Uterus (tissue), 2 donors: ENCODE measurements around the gene RNF19B.

ENCODE experiments used
- POLR2A ChIP-seq, 2 donors: fragments of 450-650 bp; IDR thresholded peaks; one replicate each; pipeline ENCODE4 v1.6.1; 2016; ENCODE audit warnings: antibody characterized with exemption in 2 of 2, mild to moderate bottlenecking in 1 of 2, moderate library complexity in 1 of 2
- TF ChIP-seq, protein P1 (sequence below), 4 experiments: fragments of 200-600 bp in 2 of 4; fragments of 450-650 bp in 2 of 4; sonication (generic) in 2 of 4; IDR thresholded peaks; one replicate each; pipeline ENCODE4 v1.5.1; 2016 to 2019; ENCODE audit warnings: antibody characterized with exemption in 4 of 4, mild to moderate bottlenecking in 2 of 4, moderate library complexity in 1 of 4

DNA sequence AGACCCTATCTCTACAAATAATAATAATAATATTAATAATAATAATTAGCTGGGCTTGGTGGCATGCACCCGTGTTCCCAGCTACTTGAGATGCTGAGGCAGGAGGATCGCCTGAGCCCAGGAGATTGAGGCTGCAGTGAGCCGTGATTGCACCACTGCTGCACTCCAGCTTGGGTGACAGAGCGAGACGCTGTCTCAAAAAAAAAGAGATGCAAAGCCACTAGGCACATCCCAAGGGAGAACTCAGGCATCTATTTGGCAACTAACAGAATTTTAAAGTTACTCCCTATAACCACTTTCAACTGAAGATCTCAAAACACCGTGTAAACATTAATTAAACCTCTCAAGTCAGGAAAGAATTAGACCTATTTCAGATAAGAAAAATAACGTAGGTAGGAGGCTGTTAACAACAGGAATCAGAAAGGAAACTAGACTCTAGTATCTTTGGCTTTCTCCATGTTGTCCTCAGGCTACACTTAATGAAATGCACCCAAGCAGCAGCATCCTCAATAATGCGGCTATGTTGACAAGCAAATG is 3.7 kb downstream of the RNF19B start:
- TF ChIP-seq POLR2A (IDR thresholded peaks at IDR 0.05): no peak
- TF ChIP-seq, protein P1, sequence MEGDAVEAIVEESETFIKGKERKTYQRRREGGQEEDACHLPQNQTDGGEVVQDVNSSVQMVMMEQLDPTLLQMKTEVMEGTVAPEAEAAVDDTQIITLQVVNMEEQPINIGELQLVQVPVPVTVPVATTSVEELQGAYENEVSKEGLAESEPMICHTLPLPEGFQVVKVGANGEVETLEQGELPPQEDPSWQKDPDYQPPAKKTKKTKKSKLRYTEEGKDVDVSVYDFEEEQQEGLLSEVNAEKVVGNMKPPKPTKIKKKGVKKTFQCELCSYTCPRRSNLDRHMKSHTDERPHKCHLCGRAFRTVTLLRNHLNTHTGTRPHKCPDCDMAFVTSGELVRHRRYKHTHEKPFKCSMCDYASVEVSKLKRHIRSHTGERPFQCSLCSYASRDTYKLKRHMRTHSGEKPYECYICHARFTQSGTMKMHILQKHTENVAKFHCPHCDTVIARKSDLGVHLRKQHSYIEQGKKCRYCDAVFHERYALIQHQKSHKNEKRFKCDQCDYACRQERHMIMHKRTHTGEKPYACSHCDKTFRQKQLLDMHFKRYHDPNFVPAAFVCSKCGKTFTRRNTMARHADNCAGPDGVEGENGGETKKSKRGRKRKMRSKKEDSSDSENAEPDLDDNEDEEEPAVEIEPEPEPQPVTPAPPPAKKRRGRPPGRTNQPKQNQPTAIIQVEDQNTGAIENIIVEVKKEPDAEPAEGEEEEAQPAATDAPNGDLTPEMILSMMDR (IDR thresholded peaks at IDR 0.05): no peak
